Measurements from ENCODE around the gene RNF115. TPM values are rescaled to one million over a fixed set of nuclear protein-coding genes. Genes with fewer than 3 reads are reported as not detected.

The RNF115 gene
- total and polyA plus RNA-seq, 2 donors (not counting 3 experiments of a cell fraction or from before 2014, with no cell fraction given) = 7.6 to 17.3 TPM

DNA sequence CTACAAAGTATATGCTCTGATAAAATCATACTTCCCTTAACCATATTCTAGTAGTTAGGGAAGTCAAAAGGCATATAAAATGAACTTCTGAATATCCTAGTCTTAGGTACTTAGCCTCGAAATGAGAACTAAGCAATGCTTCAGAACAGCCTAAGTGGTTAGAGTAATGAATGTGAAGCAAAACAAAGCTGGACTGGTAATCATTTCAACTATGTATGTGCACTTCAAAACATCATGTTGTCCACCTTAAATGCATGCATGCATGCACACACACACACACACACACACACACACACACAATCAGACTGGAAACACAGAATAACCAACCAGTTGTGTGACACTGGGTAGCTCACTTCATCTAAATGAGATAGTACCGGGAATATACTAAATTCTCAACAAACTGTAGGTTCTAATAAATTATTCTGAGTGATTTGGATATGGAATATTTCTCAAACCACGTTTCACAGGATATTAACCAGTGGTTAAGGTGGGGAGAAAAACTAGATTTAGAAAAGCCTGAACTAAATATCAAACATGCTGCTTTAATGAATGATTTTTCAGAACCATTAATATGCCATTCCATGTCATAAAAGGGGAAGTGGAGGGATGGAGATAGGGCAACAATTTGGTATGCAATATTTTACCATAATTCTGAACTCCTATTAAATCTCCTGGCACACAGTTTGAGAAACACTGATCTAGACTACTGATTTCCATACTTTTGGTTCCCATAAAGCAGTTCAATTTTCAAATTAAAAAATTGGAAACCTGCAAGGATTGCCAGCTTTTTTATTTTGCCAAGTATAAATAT, 19.5 kb downstream of the RNF115 start:
- no peak for TF ChIP-seq FOS (IDR thresholded peaks at IDR 0.05; ENCODE audit: borderline replicate concordance, insufficient read depth, low read length)
- TF ChIP-seq POLR2A (IDR thresholded peaks at IDR 0.05; ENCODE audit: low read depth, low read length) = no peak
- TF ChIP-seq EZH2 (IDR thresholded peaks at IDR 0.05; ENCODE audit: borderline replicate concordance, low read depth, low read length, severe bottlenecking) = no peak
- TF ChIP-seq, protein P1, sequence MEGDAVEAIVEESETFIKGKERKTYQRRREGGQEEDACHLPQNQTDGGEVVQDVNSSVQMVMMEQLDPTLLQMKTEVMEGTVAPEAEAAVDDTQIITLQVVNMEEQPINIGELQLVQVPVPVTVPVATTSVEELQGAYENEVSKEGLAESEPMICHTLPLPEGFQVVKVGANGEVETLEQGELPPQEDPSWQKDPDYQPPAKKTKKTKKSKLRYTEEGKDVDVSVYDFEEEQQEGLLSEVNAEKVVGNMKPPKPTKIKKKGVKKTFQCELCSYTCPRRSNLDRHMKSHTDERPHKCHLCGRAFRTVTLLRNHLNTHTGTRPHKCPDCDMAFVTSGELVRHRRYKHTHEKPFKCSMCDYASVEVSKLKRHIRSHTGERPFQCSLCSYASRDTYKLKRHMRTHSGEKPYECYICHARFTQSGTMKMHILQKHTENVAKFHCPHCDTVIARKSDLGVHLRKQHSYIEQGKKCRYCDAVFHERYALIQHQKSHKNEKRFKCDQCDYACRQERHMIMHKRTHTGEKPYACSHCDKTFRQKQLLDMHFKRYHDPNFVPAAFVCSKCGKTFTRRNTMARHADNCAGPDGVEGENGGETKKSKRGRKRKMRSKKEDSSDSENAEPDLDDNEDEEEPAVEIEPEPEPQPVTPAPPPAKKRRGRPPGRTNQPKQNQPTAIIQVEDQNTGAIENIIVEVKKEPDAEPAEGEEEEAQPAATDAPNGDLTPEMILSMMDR (IDR thresholded peaks at IDR 0.05; ENCODE audit: extremely low read depth in 1 of 2, insufficient read depth in 1 of 2, low read depth in 1 of 2, low read length in 2 of 2) = no peak
- TF ChIP-seq GATA2 (IDR thresholded peaks at IDR 0.05; ENCODE audit: insufficient read depth, insufficient read length, low read depth, low read length) = no peak
- CTCF ChIA-PET = interaction anchor here (0.7 to 3.3 kb wide), 8 partner anchors 9 to 84 kb away, joined by 3 to 19 read pairs (median 4); partner anchors contain the start of gene NUDT17
- H3K36me3 ChIP-seq (ENCODE audit: control insufficient read depth in 2 of 2, extremely low read depth in 1 of 2, insufficient read depth in 2 of 2, low read length in 2 of 2) = peaks cover 0 to 2% of the 10 kb centered on the region in 2 experiments
- H2AFZ ChIP-seq (ENCODE audit: low read depth, low read length) = no peak overlapping the region
- no peak overlapping the region for H3K4me2 ChIP-seq (ENCODE audit: insufficient read depth, low read length)
- FAIRE-seq (no peak), DNase-seq (ENCODE audit: low read depth, low spot score) (no peak)
- POLR2A ChIA-PET = no interaction called here
- no peak overlapping the region for H3K9ac ChIP-seq (replicated peaks; ENCODE audit: extremely low read depth, insufficient read depth, low read length)
- no peaks in the 10 kb centered on the region for H3K27me3 ChIP-seq (ENCODE audit: control insufficient read depth in 2 of 2, insufficient read depth in 2 of 2, low read length in 2 of 2)
- peaks cover 75% of the 10 kb centered on the region for H3K79me2 ChIP-seq (ENCODE audit: control insufficient read depth, insufficient read depth, low read length)
- dilution Hi-C loops (cut with MboI; ENCODE audit: extremely low pct_ligation_motif_present, low sequenced_read_pairs) = no loop called here
- H3K4me3 ChIP-seq (replicated peaks in 1 of 3; ENCODE audit: insufficient read depth in 1 of 3, low read depth in 1 of 3, low read length in 3 of 3) = no peak overlapping the region
- H3K4me1 ChIP-seq (ENCODE audit: control insufficient read depth, extremely low read depth, insufficient read depth, low read length) = no peaks in the 10 kb centered on the region
- peaks cover 2% of the 10 kb centered on the region for H4K20me1 ChIP-seq (replicated peaks; ENCODE audit: control insufficient read depth, extremely low read depth, insufficient read depth, low read length)
- H3K9me3 ChIP-seq (replicated peaks; ENCODE audit: control insufficient read depth, insufficient read depth, low read length) = no peaks in the 10 kb centered on the region
- BruUV-seq (replicated peaks) = no TSS peak
- H3K27ac ChIP-seq (ENCODE audit: insufficient read depth, low read depth, low read length) = no peak overlapping the region
- intact Hi-C loops (cut with micrococcal nuclease) = no loop called here
- no peaks in the 10 kb centered on the region for H3K9me1 ChIP-seq (replicated peaks; ENCODE audit: control insufficient read depth, extremely low read depth, insufficient read depth, low read length)
